Measurements from ENCODE around the gene DDX31.

The DDX31 gene

GRCh38 chr9:132631685-132632084 is 38.1 kb downstream of the DDX31 start:
- no peak for DNase-seq

GRCh38 chr9:132631280-132631679 is 38.5 kb downstream of the DDX31 start:
- DNase-seq, result no peak

GRCh38 chr9:132630811-132631210 is 39.0 kb downstream of the DDX31 start:
- no peak for DNase-seq

GRCh38 chr9:132630116-132630515 is 39.7 kb downstream of the DDX31 start:
- DNase-seq, result no peak

- DNase-seq, result no peak
These were observed 41.0 kb downstream of the DDX31 start for GRCh38 chr9:132628746-132629145.

GRCh38 chr9:132627594-132627993 is 42.2 kb downstream of the DDX31 start:
- no peak for DNase-seq

GRCh38 chr9:132627106-132627505 is 42.7 kb downstream of the DDX31 start:
- DNase-seq, result no peak

- DNase-seq, result no peak
These were observed 43.5 kb downstream of the DDX31 start for GRCh38 chr9:132626285-132626684.

- DNase-seq, result peak; percentile 5
These were observed 47.6 kb downstream of the DDX31 start for GRCh38 chr9:132622159-132622558.

GRCh38 chr9:132616725-132617124 is 53.1 kb downstream of the DDX31 start:
- DNase-seq, result no peak

- no peak for DNase-seq
These were observed 54.0 kb downstream of the DDX31 start for GRCh38 chr9:132615774-132616173.

GRCh38 chr9:132614324-132614723 is 55.5 kb downstream of the DDX31 start:
- DNase-seq, result no peak

- DNase-seq, result no peak
These were observed 59.1 kb downstream of the DDX31 start for GRCh38 chr9:132610661-132611060.

- no peak for DNase-seq
These were observed 60.0 kb downstream of the DDX31 start for GRCh38 chr9:132609829-132610228.

GRCh38 chr9:132609184-132609583 is 60.6 kb downstream of the DDX31 start:
- peak; percentile 65 for DNase-seq

GRCh38 chr9:132606066-132606465 is 63.7 kb downstream of the DDX31 start:
- no peak for DNase-seq

- no peak for DNase-seq
These were observed 64.4 kb downstream of the DDX31 start for GRCh38 chr9:132605387-132605786.

- DNase-seq, result no peak
These were observed 67.6 kb downstream of the DDX31 start for GRCh38 chr9:132602207-132602606.

GRCh38 chr9:132600326-132600984 is 69.3 kb downstream of the DDX31 start:
- no peak for DNase-seq

GRCh38 chr9:132597073-132597775 is 72.6 kb downstream of the DDX31 start:
- no peak for DNase-seq

- no peak for DNase-seq
These were observed 73.6 kb downstream of the DDX31 start for GRCh38 chr9:132596200-132596599.

GRCh38 chr9:132595319-132595718 is 74.5 kb downstream of the DDX31 start:
- peak; percentile 28 for DNase-seq

- no peak for DNase-seq
These were observed 75.4 kb downstream of the DDX31 start for GRCh38 chr9:132594412-132594811.

GRCh38 chr9:132592451-132592850 is 77.3 kb downstream of the DDX31 start:
- no peak for DNase-seq
